ENCODE data around the gene MYL5.
"Not testable (repeated sequence)": the region's sequence is repeated elsewhere in the genome, so short reads cannot be mapped to it uniquely, and the experiment has no call there.

The MYL5 gene

DNA sequence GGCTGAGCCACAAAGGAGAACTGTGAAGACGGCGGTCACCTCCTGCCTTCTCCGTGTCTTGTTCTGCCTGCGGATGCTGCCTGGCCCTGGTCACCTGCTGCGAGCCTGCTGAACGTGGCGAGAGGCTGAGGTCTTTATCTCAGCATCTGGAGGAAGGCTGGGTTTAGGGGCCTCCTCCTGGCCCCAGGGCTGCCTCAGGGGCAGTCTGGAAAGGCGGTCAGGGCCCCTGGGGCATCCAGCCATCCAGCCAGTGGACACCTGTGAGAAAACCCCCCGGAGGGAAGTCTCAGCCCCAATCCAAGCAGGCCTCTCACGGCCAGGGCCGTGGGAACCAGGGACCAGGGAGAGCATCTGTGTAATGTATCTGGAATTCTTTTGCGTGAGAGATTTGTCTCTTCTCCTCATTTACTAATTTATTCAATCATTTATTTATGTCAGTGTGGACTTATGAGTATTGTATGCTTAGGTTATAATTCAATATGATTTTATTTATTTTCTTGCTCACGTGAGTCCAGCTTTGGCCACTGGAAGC lies 37.6 kb upstream of the MYL5 start:
- no peak for DNase-seq

DNA sequence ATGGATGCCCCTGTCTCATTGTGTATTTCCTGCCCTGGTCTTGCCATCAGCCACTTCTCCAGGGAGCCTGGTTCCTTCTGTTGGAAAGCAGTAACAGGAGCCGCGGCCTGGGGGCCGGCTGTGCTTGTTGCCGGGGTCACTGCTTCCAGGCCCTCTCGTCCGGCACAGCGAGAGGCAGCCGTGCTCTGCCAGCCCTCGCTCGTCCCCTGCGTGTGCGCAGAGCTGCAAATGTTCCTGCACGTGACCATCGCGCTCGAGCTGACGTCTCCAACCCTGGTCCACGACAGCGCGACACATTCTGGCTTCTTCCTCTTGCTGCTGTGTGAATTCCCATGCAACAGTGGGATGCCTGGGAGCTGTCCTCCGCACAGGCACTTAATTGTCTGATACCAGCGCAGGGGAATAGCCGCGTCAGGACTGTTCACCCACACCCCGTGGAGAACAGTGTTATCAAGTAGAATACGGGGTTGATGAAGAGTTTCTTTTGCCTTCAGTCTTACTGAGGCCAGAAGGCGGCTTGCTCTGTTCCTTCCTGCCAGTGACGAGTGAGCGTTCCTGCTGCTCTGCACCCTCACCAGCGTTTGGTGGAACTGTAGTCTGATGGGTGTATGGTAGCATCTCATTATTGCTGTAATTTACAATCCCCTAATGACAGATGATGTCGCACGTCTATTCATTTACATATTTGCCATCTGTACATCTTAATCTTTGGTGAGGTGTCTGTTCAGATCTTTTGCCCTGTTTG lies 36.6 kb upstream of the MYL5 start:
- DNase-seq, result no peak

DNA sequence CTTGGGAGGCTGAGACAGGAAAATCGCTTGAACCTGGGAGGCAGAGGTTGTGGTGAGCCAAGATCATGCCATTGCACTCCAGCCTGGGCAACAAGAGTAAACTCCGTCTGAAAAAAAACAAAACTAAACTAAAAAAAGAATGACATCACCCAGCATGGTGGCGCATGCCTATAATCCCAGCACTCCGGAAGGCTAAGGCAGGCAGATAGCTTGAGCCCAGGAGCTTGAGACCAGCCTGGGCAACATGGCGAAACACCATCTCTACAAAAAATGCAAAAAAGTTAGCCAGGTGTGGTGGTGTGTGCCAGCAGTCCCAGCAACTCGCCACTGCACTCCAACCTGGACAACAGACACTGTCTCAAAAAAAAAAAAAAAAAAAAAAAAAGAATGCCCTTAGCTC lies 32.0 kb upstream of the MYL5 start:
- not testable (repeated sequence) for DNase-seq

GRCh38 chr4:646460-646859 lies 27.9 kb upstream of the MYL5 start:
- peak in 1 of 5 experiments; percentile 40 for DNase-seq

DNA sequence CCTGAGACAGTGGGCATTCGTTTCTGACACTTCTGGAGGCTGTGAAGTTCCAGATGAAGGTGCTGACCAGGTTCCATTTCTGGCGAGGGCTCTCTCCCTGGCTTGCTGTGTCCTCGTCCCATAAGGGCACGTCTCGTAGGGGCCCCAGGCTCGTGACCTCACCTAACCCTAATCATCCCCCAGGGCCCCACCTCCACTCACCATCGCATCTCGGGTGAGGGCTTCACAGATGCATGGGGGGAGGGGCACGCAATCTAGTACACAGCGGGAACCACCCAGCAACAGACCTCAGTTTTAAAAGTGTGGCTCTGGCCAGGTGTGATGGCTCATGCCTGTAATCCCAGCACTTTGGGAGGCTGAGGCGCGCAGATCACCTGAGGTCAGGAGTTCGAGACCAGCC lies 26.9 kb upstream of the MYL5 start:
- DNase-seq, result no peak

DNA sequence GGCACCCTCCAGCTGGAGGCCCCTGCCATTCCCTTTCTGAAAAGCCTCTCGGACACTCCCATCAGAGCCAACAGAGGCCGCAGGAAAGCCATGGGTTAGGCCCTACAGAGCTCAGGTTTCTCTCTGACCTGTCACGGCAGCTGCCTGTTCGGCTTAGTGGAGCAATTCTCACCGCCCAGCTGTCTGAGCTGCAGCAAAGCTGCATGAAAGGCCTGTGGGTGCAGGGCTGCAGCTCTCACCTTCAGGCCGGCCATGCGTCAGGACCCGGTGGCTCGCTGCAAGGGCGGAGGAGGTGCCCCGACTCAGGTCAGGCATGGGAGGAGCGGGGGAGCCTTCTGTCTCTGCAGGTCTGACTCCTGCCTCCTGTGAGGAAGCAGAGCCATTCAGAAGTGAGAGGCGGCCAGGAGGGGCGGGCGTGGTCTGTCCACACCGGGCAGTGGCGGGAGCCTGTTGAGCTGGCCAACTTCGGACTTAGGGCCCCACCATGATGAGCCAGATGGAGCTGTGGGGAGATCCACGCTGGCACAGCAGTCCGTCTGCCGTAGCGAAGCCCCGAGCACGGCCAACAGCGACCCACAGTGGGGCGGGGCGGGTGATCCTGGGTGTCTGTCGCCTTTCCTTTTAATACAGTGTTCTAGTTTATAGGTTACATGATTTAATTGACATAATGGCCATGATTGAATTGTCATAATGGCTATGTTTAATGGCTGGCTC lies 25.6 kb upstream of the MYL5 start:
- DNase-seq, result no peak

- DNase-seq, result no peak
Observed at GRCh38 chr4:649293-649625, 25.1 kb upstream of the MYL5 start.

DNA sequence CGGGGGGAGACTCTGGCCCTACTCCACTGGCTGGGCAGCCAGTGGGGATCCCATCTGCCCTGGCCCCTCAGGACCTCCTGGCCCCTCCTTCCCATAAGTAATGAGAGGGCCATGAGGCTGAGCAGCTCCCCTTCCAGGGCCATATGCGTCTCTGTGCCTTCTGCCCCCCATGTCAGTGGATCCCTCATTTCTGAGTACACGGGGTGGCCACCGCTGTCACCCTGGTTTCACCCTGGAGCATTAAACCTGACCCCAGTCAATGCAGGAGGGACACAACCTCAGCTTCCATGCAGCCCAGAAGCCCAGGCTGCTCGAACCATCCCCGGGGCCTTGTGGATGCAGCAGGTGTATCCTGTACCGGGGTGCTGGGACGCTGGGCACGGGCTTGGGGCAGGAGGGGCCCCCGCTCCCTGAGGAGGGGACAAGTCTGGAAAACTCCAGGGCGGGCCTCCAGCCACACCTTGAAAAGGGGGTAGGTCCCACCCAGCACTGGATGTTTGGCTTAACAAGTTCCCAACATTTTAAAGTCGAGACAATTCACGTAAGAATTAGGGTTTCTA lies 24.5 kb upstream of the MYL5 start:
- DNase-seq, result no peak

- DNase-seq, result no peak
Observed at GRCh38 chr4:650461-650860, 23.9 kb upstream of the MYL5 start.

DNA sequence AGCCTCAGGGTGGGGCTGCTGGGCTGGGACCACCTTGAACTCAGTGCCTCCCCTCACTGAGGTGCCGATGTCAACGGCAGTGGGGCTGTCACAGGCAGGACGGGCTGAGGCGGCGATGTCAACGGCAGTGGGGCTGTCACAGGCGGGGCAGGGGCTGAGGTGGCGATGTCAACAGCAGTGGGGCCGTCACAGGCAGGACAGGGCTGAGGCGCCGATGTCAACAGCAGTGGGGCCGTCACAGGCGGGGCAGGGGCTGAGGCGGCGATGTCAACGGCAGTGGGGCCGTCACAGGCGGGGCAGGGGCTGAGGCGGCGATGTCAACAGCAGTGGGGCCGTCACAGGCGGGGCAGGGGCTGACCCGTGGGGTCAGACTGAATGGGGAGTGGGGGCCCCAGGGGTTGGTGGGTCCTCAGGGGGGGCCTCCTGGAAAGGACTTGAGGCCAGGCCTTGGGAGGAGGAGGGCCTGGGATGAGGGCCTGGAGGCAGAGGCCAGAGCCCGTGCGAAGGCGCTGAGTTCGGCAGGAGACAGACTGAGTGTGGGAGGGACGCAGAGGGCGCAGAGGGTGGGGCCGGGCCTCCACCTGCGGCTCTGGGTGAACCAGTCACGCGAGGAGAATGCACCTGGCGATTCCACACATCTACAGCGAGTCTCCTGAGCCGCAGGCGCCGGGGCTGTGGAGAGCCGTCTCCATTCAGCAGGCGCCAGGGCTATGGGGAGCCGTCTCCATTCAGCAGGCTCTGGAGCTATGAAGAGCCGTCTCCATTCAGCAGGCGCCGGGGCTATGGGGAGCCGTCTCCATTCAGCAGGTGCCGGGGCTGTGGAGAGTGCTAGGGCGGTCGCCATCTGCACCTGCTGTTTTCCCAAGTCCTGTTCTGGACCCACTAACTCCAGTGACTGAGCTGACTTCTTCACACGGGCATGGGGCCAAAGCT lies 23.1 kb upstream of the MYL5 start:
- DNase-seq, result no peak

- DNase-seq, result no peak
Observed at GRCh38 chr4:651884-652642, 22.3 kb upstream of the MYL5 start.

DNA sequence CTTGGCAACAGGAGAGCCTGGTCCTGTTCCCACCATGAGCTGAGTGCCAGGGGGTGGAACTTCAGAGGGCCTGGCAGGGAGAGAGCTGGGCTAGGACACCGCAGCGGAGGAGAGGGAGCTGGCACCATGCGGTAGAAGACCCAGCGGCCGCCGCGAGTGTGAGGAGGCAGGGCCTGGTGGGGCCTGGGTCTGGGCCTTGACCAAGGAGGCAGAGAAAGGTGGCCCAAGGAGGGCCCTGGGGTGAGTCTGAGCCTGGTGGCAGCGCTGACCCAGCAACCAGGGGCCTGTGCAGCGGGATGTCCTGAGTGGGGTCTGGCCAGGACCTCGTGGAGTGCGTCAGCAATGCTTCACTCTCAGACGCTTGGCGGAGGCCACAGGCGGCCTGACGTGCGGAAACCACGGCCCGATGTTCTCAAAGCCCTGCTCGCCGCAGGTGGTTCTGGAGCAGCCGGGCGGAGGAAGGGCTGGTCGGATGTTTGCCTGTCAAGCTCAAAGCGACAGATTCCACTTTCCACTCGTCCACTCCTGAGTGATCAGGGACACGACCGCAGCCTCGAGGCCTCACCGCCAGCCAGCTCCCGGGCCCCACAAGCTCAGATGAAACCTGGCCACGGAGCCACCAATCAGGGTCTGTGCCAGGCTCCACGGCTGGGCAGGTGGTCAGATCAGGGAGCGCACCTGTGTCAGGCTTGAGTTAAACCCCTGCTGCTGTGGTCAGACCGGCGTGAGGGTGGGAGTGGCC lies 21.1 kb upstream of the MYL5 start:
- DNase-seq, result no peak

GRCh38 chr4:653831-654502 lies 20.4 kb upstream of the MYL5 start:
- DNase-seq, result no peak

DNA sequence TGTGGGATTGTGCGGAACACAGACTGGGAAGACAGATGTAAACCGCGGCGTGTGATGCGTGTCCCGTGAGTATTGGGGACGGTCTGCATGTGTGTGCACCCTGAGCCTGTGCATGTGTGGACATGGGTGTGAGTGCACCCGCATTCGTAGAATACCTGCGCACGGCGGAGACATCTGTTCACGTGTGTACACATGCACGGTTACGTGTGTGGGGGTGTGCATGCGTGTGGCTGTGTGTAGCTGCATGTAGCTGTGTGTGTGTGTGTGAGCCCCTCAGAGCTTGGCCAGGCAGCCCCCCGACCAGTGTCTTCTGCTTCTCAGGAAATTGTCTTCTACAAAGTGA lies 19.9 kb upstream of the MYL5 start:
- DNase-seq, result no peak

DNA sequence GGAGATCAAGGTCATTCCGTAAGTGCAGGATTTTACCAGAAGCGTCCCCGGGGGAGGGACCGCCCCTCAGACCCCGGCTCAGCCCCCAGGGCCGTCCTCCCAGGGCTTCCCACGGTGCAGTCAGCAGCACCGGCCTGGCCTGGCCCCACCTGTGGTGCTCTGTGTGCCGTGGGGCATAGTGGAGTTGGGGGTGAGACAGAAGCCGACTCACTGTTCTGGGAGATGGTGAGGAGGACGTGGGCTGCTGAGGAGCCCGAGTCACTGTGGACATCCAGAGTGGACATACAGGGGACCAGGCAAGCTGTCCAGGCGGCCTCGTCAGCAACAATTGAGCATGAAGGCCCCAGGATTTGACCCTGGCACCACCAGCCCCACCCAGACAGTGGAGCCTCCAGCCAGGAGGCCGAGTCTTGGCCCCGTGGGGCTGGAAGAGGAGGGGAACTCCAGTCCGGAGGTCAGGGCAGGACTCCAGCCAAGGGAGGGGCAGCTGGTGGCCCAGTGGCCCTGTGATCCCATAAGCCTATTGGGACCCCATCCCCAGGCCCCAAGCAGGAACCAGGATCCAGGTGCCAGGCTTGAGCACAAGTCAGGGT lies 19.4 kb upstream of the MYL5 start:
- DNase-seq, result no peak

DNA sequence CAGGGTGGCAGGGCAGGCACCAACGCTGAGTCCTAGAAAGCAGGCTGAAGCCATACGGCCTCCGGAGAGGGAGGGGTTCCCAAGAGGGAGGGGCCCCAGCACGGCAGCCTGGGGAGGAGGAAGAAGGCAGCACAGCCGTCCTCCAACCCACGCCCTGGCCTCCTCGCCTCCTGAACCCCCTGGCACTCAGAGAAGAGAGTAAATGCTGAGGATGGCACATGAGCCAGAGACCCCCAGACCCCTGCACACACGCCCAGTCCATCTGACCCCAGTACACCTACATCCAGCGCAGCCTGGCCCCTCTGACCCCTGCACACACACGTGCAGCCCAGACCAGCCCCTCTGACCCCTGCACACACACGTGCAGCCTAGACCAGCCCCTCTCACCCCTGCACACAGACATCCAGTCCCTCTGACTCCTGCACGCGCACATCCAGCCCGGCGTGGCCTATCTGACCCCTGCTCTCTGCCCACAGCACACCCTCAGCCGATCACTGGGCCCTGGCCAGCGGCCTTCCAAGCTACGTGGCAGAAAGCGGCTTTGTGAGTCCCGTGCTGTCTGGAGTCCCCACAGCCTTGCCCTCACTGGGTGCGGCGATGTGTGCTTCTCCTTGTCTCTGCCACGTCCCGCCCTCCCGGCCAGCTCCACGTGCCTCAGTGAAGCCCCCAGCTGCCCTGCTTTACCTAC lies 18.7 kb upstream of the MYL5 start:
- no peak for DNase-seq

DNA sequence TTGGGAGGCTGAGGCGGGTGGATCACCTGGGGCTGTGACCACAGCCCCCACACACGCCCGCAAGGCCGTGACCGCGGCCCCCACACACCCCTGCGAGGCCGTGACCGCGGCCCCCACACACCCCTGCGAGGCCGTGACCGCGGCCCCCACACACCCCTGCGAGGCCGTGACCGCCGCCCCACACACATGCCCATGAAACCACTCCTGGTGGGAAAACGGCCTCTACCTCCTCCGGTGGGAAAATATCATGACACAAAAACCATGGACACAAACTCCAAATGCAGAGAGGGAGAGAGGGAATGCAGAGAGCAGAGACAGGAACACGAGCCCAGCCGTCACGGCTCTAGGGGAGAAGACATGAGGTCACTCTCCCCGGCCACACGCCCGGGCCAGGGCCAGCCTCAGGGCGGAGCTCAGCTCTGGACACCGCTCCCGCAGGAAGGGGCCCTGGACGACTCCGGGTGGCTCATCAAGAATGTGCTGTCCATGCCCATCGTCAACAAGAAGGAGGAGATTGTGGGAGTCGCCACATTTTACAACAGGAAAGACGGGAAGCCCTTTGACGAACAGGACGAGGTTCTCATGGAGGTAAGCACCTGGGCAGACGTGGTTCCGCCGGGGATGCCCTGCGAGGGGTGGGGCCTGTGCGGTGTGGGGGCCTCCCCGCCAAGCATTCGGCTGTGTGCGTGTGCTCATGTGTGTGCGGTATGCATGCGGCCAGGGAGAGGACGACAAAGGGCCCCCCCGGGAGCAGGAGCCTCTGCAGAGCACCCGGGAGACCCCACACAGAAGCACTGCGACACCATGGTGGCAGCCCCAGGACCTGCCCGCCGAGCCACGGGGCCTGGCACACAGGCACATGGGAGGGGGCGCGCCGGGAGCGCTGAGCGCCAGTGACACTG lies 17.7 kb upstream of the MYL5 start:
- DNase-seq, result no peak

DNA sequence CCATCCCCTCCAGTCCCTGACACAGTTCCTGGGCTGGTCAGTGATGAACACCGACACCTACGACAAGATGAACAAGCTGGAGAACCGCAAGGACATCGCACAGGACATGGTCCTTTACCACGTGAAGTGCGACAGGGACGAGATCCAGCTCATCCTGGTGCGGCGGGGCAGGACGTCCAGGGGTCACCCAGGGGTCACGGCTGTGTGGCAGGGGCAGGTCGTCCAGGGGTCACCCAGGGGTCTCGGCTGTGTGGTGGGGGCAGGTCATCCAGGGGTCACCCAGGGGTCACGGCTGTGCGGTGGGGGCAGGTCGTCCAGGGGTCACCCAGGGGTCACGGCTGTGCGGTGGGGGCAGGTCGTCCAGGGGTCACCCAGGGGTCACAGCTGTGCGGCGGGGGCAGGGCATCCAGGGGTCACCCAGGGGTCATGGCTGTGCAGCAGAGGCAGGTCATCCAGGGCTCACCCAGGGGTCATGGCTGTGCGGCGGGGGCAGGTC lies 17.0 kb upstream of the MYL5 start:
- no peak for DNase-seq
